NCI-H146 (cell line): ENCODE measurements around the gene SLC18A3.

Source experiments
- DNase-seq: peaks from one replicate; lab custom pipeline; 2025; lab: John Stamatoyannopoulos, UW

SLC18A3 gene

GRCh38 chr10:49627644-49628247, 17.6 kb downstream of the SLC18A3 start:
- no peak for DNase-seq

DNA sequence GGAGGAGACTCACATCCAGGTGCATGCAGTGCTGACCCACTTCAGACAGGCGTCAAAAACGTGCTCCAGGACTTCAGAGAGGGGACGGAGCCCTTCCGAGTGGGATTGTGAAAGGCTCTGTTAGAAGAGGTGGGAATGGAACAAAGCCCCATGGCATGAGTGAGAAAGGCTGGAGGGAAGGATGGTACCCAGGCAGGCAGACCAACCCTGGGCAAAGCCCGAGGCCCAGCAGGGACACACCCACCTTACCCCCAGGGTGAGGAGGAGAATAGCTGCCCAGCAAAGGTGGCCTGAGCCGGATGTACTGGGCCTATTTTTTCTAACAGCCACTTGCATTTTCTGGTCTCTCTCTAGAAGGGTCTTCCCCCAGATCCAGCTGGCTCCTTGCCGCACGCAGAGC, 18.5 kb downstream of the SLC18A3 start:
- DNase-seq = no peak

DNA sequence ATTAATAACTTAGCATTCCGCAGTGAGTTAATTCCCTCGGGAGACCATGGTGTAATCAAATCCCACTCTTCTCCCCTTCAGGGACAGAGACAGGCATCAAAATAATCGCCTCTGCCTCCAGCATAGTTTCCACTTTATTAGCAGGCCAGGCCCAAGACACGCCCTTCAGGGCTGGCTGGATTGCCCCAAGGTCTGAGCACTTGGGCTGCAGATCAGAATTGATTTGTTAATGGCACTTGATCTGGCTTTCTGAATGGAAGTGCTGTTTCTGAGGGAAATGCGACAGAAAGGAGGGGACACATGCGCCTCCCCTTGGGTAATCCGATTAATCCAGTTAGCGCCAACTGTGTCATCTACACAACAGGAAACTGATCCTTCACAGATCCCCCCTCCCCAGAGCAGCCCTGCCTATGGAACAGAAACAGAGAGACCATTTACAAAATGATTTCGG, 19.3 kb downstream of the SLC18A3 start:
- no peak for DNase-seq

DNA sequence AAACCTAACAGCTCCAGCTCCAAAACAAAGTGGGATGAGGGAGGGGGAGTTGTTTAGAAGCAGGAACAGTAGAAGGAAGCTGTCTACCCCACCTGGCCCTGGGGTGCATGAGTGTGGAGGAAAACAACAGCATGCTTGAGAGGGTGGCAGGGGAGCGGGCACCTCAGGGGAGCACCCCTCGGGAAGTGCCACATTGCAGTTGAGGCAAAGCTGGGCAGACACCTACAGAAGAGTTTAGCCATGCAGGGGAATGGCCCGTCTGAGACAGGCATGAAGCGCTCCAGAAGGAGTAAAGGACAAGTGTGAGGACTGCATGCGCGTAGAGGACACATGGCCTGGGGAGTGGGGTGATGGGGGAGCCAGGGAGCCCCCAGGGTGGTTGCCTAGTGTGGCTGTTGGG, 21.9 kb downstream of the SLC18A3 start:
- no peak for DNase-seq

- no peak for DNase-seq
These were observed 22.6 kb downstream of the SLC18A3 start for GRCh38 chr10:49632406-49633317.

DNA sequence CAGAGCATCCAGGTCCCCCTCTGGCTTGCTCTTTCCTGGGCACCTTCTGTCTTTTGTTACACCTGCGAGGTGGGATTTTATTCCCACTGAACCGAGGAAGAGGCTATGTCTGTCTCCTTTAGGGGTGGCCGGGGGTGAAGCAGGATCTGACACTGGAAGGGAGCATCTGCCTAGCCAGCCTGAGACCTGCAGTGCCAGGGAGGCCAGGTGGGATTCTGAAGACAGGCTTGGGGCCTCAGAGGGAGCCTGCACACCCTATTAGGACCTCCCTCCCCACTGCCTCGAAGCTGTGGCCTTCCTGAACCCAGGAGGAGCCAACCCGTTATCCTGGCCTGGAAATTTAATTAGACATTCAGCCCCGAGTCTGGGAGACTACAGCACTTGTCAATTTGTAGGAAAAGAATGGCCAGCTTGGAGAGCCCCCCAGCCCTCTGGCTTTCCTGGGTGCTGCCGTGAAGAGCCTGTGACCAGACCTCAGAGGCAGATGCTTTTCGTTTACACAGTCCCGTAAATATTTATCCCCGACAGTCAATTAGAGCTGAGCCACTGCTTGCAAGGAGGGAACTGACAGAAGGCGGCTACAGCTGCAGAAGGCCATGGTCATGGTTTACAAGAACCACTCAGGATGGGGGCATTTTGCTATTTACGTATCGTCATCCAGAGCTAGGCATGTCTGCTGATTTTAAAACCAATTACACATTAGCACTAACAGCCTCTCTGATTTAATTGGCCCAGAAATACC, 23.4 kb downstream of the SLC18A3 start:
- no peak for DNase-seq

DNA sequence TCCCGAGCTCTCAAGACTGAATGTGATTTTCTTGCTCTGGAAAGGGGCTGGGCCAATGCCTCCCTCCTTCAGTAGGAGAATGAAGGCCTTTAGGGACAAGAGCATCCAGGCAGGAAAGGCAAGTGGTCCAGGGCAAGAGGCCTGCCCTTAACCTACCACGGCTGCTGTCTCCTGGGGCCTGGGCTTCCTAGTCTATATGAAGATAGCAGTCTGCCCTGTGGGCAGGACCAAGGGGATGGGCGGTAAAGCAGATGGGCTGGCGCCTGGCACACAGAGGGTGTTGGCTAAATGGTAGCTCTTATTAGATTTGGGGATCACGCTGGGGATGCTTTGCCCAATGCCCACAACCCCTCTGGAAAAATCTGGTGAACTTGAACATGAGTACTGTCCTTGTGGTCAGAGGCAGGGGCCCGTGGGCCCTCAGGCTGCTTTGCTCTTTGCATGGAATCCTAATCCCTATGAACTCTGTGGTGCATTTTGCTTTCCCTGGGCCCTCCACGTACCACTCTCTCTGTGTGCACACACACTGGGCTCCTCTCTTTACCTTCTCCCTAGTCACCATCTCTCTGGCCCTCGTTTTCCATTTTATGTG, 24.1 kb downstream of the SLC18A3 start:
- DNase-seq = no peak

GRCh38 chr10:49642311-49642710, 32.2 kb downstream of the SLC18A3 start:
- no peak for DNase-seq

DNA sequence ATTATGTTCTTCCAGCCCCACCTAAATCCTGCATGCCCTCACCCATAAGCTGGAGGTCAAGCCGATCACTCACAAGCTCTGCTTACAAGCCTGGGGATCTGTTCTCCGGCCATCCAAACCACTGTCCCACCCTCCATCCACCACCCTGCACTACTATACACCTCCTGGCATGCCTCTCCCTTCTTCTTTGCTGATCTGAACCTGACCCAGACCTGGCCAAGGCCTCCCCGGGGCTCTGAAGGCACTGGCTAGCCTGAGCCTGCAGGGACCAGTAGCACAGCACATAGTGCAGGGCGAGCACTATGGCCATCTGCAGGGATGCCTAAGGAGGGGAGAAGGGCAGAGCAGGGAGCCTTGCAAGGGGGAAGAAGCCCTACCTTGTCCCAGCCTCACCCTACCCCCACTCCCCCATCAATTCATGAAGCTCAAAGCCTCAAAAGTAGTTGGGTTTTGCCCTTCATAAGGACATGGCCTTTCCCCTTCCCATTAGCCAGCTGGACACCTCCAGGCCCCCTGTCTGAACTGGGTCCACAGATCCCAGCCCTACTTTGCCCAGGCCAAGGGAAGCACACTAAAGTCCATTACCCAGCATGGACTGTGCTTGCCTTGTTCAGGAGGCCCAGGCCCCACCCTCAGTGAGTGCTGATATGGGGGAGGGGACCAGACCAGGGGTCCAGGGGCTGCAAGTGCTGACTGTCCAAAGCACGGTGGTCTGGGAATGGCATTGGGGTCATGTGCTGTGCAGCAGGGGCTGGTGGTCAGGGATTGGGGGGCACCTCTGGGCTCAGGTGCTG, 33.3 kb downstream of the SLC18A3 start:
- DNase-seq = no peak

GRCh38 chr10:49644035-49644646, 34.0 kb downstream of the SLC18A3 start:
- no peak for DNase-seq

GRCh38 chr10:49645417-49645816, 35.3 kb downstream of the SLC18A3 start:
- DNase-seq = no peak

DNA sequence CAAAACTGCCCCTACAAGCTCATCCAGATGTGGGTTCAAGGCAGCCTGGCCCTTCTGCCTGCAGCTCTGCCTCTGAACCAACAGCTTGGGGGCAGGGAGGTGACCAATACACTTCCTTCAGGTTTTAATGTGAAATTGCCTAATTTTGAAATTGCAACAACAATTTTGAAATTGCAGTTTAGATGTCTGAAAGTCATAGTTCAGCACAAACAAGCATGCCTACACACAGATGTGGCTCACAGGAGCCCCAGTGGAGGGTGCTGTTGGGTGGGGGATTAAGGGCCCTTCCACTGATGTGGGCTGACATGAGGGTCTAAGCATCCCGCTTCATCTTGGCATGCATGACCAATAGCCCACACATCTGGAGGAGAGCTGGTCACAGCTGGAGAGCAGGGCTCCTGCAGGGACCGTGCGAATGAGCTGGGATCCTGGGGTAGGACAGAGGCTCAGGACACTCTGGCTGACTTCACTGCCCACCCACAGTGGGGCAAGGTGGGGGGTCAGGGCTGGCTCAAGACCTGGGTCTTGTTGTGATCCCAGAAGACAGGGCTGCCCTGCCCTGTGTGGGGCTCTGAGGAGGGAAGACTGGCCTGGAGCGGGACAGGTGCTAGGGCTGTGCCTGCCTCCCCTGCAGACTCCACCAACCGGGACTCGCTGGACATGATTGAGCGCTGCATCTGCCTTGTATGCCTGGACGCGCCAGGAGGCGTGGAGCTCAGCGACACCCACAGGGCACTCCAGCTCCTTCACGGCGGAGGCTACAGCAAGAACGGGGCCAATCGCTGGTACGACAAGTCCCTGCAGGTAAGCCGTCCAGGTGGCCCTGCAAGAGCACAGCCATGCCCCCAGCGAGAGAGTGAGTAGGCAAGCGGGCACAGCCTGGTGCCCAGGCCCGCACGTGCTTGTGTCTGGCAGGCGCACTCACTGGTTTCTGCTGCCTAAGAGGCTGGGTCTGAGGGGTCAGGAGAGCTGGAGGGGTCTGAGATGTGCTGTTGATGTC, 36.1 kb downstream of the SLC18A3 start:
- DNase-seq = no peak

- no peak for DNase-seq
These were observed 37.4 kb downstream of the SLC18A3 start for GRCh38 chr10:49647554-49647953.

DNA sequence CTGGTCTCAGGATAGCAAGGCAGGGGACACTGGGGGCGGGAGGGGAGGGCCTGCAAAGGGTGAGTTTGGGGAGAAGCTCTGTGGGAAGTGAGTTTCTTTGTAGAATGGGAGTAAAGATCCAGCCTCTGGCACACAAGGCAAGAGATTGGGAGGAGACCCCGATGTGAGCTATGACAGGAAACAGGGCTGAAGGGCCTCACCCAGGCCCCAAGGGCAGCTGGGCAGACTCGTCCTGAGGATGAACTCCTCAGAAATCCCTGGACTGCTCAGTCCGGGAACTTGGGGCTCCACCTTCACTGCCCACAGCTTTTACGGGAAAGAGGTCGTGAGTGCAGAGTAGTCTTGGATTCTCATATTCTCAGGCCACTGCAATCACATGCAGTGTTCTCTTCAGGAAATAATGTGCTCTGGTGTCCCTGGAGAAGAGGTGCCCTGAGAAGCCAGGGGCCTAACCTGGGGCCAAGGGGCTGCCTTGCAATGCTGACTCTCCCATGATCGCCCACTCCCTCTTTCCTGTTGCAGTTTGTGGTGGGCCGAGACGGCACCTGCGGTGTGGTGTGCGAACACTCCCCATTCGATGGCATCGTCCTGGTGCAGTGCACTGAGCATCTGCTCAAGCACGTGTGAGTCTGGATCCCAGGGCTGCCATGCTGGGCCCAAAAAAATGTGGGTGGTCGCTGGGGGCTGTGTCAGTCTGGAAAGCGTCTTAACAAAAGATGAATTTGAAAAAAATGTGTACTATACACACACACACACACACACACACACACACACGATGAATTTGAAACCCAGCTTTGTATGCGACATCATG, 38.1 kb downstream of the SLC18A3 start:
- DNase-seq = no peak

DNA sequence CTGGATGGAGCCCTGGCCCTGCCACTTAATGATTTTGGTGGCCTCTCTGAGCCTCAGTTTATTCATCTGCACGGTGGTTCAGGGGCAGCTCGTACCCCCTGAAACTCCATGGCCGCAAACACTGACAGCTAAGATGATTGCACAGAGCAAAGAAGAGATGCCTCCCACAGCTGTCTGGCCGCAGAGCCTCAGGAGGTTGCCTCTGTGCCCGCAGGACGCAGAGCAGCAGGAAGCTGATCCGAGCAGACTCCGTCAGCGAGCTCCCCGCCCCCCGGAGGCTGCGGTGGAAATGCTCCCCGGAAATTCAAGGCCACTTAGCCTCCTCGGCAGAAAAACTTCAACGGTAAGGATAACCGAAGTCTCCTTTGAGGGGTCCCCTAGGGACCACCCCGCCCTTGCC, 39.2 kb downstream of the SLC18A3 start:
- DNase-seq = no peak

- no peak for DNase-seq
These were observed 40.0 kb downstream of the SLC18A3 start for GRCh38 chr10:49649936-49650723.

GRCh38 chr10:49650724-49651034, 40.6 kb downstream of the SLC18A3 start:
- DNase-seq = no peak
